ENCODE results near the gene ARPC2. TPM values are rescaled to one million over a fixed set of nuclear protein-coding genes. Genes with fewer than 3 reads are reported as not detected.

The ARPC2 gene
- total RNA-seq, 3 donors from 2014 or later: 262 to 322 (median 313) TPM

DNA sequence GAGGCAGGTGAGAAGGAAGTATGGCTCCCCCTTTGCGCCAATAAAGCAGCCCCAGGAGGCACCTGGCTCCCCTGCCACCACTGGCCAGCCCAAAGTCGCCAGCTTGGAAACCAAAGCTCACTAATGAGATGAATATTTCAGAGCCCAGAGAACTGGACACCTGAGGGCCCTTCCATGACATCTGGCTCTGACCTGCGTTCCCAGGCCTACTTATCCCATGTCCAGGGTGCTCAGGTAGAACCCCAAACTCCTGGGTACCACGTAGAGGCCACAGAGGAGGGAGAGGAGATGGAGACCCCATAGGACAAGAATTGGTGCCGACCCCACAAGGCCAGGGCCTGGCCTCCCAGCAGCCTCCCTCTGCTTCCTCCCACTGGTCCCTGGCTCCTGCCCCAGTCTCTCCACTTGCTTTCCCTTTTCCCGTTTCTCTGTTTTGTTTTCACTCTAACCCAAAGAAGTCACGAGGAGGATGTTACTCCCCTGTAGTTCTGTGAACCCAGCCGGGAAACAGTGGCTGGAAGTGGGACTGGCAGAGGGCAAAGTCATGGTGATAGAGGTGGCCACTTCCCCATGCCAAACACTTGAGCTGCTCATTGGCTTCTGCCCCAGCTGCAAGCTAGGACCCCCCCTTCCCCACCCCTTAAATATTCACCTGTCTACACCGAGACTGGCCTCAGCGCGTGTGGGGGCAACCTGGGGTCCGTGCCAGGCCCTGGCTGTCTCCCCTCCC is 74.5 kb downstream of the ARPC2 start:
- DNase-seq: peak in 1 of 3 donors; percentile 48
- intact Hi-C loops (cut with DNase I, micrococcal nuclease): loop anchor here in 1 of 2 donors (5.0 kb wide), 1 partner anchor 111 kb away; no protein-coding TSS in a partner anchor
- Histone ChIP-seq H3K4me3 (peak overlapping the region; percentile 68), H3K36me3 (ENCODE audit: low read depth) (no peaks in the 10 kb centered on the region), H3K4me1 (ENCODE audit: low read depth) (peaks cover 67% of the 10 kb centered on the region), H3K9me3 (no peaks in the 10 kb centered on the region)
- peak; percentile 1 for ATAC-seq
- TF ChIP-seq, protein P1, sequence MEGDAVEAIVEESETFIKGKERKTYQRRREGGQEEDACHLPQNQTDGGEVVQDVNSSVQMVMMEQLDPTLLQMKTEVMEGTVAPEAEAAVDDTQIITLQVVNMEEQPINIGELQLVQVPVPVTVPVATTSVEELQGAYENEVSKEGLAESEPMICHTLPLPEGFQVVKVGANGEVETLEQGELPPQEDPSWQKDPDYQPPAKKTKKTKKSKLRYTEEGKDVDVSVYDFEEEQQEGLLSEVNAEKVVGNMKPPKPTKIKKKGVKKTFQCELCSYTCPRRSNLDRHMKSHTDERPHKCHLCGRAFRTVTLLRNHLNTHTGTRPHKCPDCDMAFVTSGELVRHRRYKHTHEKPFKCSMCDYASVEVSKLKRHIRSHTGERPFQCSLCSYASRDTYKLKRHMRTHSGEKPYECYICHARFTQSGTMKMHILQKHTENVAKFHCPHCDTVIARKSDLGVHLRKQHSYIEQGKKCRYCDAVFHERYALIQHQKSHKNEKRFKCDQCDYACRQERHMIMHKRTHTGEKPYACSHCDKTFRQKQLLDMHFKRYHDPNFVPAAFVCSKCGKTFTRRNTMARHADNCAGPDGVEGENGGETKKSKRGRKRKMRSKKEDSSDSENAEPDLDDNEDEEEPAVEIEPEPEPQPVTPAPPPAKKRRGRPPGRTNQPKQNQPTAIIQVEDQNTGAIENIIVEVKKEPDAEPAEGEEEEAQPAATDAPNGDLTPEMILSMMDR (IDR thresholded peaks at IDR 0.05): no peak

DNA sequence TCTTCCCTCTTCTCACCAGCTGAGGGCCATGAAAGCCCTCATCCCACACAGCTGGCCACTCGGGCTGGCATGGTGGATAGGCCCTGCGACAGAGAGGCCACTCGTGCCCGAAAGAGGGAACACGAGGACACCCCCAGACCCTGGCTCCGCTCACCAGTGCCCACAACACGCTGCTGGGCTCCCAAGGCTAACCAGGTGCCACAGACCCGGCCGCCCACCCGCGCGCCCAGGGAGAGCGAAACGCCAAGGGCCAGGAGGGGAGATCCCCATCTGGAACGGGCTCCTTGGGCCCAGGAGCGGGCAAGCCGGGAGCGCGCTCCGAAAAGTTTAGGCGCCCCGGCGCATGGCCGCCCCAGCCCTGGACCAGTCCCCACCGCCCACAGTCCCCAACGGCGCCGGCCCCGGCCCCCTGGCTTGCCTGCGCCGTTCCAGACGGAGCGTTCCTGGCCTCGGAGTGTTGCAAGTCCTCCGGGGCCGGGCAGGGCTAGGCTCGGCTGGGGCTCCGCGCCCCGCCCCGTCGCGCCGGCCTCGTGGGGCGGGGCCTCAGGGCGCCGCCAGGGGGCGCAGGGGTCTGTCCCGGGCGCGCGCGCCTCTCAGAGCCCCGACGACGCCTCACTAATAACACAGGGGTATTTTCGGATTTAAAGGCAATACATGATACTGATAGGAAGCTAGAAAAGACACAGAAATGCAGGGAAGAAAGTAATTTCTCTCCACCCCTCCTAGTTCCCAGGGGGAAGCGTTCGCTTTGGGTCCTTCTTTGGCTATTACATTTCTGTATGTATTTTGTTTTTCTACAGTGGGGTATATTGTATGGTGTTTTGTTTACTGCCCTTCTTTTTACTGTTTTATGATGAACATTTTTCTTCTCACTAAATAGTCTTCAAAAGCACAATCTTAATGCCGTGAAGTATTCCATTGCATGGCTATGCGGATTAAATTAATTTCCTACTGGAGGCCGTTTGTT is 75.3 kb downstream of the ARPC2 start, which contains the start of gene TMBIM1:
TSS of gene TMBIM1 (minus strand) at position 456 of the 967 bp plus-strand sequence. CDS start 10,362 bp downstream, outside the sequence.
- TF ChIP-seq, protein P1 (IDR thresholded peaks at IDR 0.05): peak; percentile 88
- H3K4me1 ChIP-seq (ENCODE audit: low read depth): peaks cover 58% of the 10 kb centered on the region
- H3K4me3 ChIP-seq: peak within 1 kb of the TSS; percentile 68
- intact Hi-C loops (cut with DNase I, micrococcal nuclease): loop anchor here in 1 of 2 donors (5.0 kb wide), 1 partner anchor 110 kb away; no protein-coding TSS in a partner anchor
- DNase-seq (peak; percentile 87 to 90 (median 89)), ATAC-seq (peak; percentile 81)
- no peaks in the 10 kb centered on the region for H3K36me3 ChIP-seq (ENCODE audit: low read depth)
- no peaks in the 10 kb centered on the region for H3K9me3 ChIP-seq

DNA sequence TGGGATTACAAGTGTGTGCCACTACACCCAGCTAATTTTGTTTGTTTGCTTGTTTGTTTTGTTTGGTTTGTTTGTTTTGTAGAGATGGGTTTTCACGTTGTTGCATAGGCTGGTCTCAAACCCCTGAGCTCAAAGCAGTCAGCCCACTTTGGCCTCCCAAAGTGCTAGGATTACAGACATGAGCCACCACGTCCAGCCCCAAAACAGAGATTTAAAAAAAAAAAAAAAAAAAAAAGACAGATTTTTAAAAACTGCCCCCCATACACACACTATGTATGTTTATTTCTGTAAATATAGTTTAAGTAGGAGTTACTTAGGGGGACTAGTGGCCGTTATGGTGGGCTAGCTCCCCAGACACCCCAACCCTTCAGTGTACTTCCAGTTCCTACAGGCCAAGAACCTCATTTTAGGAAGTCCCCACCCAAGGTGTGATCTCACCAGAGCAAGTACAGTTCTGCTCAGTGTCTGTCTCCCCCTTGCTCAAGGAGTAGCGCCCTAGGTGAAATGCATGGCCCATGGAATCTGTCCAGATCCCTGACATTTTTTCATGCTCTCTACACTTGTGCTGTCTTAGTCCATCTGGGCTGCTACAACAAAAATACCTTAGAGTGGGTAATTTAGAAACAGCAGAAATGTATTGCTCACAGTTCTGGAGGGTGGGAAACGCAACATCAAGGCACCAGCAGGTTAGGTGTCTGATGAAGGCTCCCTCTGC is 76.9 kb downstream of the ARPC2 start:
- no peaks in the 10 kb centered on the region for H3K36me3 ChIP-seq (ENCODE audit: low read depth)
- ATAC-seq: no peak
- peaks cover 45% of the 10 kb centered on the region for H3K4me1 ChIP-seq (ENCODE audit: low read depth)
- intact Hi-C loops (cut with DNase I, micrococcal nuclease): loop anchor here in 1 of 2 donors (5.0 kb wide), 1 partner anchor 108 kb away; no protein-coding TSS in a partner anchor
- TF ChIP-seq, protein P1 (IDR thresholded peaks at IDR 0.05): no peak
- H3K4me3 ChIP-seq: no peak overlapping the region
- no peaks in the 10 kb centered on the region for H3K9me3 ChIP-seq
- peak in 1 of 3 donors; percentile 40 for DNase-seq

DNA sequence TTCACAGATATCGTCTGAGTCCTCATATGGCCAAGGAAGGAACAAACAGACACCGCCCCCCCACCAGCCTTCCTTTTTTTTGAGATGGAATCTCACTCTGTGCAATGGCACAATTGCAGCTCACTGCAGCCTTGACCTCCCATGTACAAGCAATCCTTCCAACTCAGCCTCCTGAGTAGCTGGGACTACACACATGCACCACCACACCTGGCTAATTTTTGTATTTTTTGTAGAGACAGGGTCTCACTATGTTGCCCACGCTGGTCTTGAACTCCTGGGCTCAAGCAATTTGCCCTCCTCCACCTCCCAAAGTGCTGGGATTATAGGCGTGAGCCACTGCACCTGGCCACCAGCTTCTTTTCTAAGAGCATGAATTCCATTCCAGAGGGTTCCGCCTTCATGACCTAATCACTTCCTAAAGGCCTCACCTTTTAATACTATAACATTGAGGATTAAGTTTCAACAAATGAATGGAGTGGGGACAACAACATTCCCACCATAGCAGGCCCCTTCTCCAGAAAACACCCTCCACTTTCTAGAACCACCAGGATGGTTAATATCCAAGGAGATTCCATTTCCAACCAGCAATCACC is 77.5 kb downstream of the ARPC2 start:
- ATAC-seq: no peak
- H3K9me3 ChIP-seq: no peaks in the 10 kb centered on the region
- TF ChIP-seq, protein P1 (IDR thresholded peaks at IDR 0.05): no peak
- peaks cover 41% of the 10 kb centered on the region for H3K4me1 ChIP-seq (ENCODE audit: low read depth)
- no peak for DNase-seq
- no peaks in the 10 kb centered on the region for H3K36me3 ChIP-seq (ENCODE audit: low read depth)
- H3K4me3 ChIP-seq: no peak overlapping the region
- intact Hi-C loops (cut with DNase I, micrococcal nuclease): loop anchor here in 1 of 2 donors (5.0 kb wide), 1 partner anchor 108 kb away; no protein-coding TSS in a partner anchor
